ENCODE results near the gene PPP4R1.

Gene PPP4R1

GRCh38 chr18:9539283-9539682 lies 75.1 kb downstream of the PPP4R1 start:
- TF ChIP-seq GABPA (IDR thresholded peaks at IDR 0.05; ENCODE audit: low read depth), result no peak
- TF ChIP-seq CTCF (IDR thresholded peaks at IDR 0.05; ENCODE audit: insufficient read depth, low read length), result no peak
- no peak for TF ChIP-seq REST (IDR thresholded peaks at IDR 0.05; ENCODE audit: insufficient replicate concordance, low read depth)
- no peak for TF ChIP-seq POLR2AphosphoS5 (IDR thresholded peaks at IDR 0.05; ENCODE audit: low read depth)
- TF ChIP-seq SPI1 (IDR thresholded peaks at IDR 0.05; ENCODE audit: borderline replicate concordance, low read depth), result no peak
- Histone ChIP-seq H3K27me3 (ENCODE audit: insufficient read depth, poor library complexity, severe bottlenecking) (no peaks in the 10 kb centered on the region), H3K4me3 (replicated peaks; ENCODE audit: insufficient read depth, low read length) (no peak overlapping the region), H3K27ac (replicated peaks) (no peak overlapping the region)
- DNase-seq (ENCODE audit: low read depth in 1 of 2, low spot score in 1 of 2), result no peak

- TF ChIP-seq SPI1 (IDR thresholded peaks at IDR 0.05; ENCODE audit: borderline replicate concordance, low read depth), result no peak
- no peak for TF ChIP-seq POLR2AphosphoS5 (IDR thresholded peaks at IDR 0.05; ENCODE audit: low read depth)
- TF ChIP-seq REST (IDR thresholded peaks at IDR 0.05; ENCODE audit: insufficient replicate concordance, low read depth), result no peak
- TF ChIP-seq CTCF (IDR thresholded peaks at IDR 0.05; ENCODE audit: insufficient read depth, low read length), result no peak
- no peak for TF ChIP-seq GABPA (IDR thresholded peaks at IDR 0.05; ENCODE audit: low read depth)
- no peaks in the 10 kb centered on the region for H3K27me3 ChIP-seq (ENCODE audit: insufficient read depth, poor library complexity, severe bottlenecking)
- no peak overlapping the region for H3K4me3 ChIP-seq (replicated peaks; ENCODE audit: insufficient read depth, low read length)
- no peak overlapping the region for H3K27ac ChIP-seq (replicated peaks)
- no peak for DNase-seq (ENCODE audit: low read depth in 1 of 2, low spot score in 1 of 2)
These were observed 76.7 kb downstream of the PPP4R1 start for GRCh38 chr18:9537677-9538076.

GRCh38 chr18:9536354-9537152 lies 77.8 kb downstream of the PPP4R1 start:
- H3K27ac ChIP-seq (replicated peaks), result no peak overlapping the region
- no peaks in the 10 kb centered on the region for H3K27me3 ChIP-seq (ENCODE audit: insufficient read depth, poor library complexity, severe bottlenecking)
- no peak overlapping the region for H3K4me3 ChIP-seq (replicated peaks; ENCODE audit: insufficient read depth, low read length)
- no peak for DNase-seq (ENCODE audit: low read depth in 1 of 2, low spot score in 1 of 2)
- TF ChIP-seq GABPA (IDR thresholded peaks at IDR 0.05; ENCODE audit: low read depth) (no peak), REST (IDR thresholded peaks at IDR 0.05; ENCODE audit: insufficient replicate concordance, low read depth) (no peak), POLR2AphosphoS5 (IDR thresholded peaks at IDR 0.05; ENCODE audit: low read depth) (no peak), SPI1 (IDR thresholded peaks at IDR 0.05; ENCODE audit: borderline replicate concordance, low read depth) (no peak), CTCF (IDR thresholded peaks at IDR 0.05; ENCODE audit: insufficient read depth, low read length) (no peak)

All from HL-60 (cell line).